Transverse colon (tissue), 4 donors: Measurements from ENCODE around the gene PRKCQ. TPM values are rescaled to one million over a fixed set of nuclear protein-coding genes. Genes with fewer than 3 reads are reported as not detected.

Experiments used
- DNase-seq: peaks from one replicate; pipeline ENCODE4 v3.0.0-alpha.2; 2019
- H3K27ac ChIP-seq, 4 donors: fragments of 200-600 bp; sonication (generic); 2 replicates each; pipeline ENCODE4 v1.5.1; 2016 to 2018; ENCODE audit warnings: inconsistent platforms in 4 of 4
- H3K27me3 ChIP-seq: fragments of 200-600 bp; sonication (generic); 2 replicates; pipeline ENCODE4 v1.5.1; 2017; ENCODE audit warnings: inconsistent platforms
- H3K36me3 ChIP-seq, 4 donors: fragments of 200-600 bp; sonication (generic); 2 replicates each; pipeline ENCODE4 v1.5.1; 2017 to 2019; ENCODE audit warnings: inconsistent platforms in 4 of 4
- H3K4me1 ChIP-seq, 4 donors: fragments of 200-600 bp; sonication (generic); 2 replicates each; pipeline ENCODE4 v1.5.1; 2017 to 2020; ENCODE audit warnings: inconsistent platforms in 4 of 4
- H3K4me3 ChIP-seq, 4 donors: fragments of 200-600 bp; sonication (generic); 1 replicate in 1 of 4; 2 replicates in 3 of 4; pipeline versions ENCODE4 v1.5.1 to v1.6.1; 2017 to 2019; ENCODE audit warnings: inconsistent platforms in 4 of 4
- H3K9me3 ChIP-seq, 2 donors: fragments of 200-600 bp; sonication (generic); 2 replicates each; pipeline ENCODE4 v1.5.1; 2017 to 2019; ENCODE audit warnings: inconsistent platforms in 2 of 2
- CTCF ChIP-seq, 5 experiments: fragments of 200-600 bp in 3 of 5; fragments of 450-650 bp in 2 of 5; sonication (generic) in 3 of 5; IDR thresholded peaks; 1 replicate in 2 of 5; 2 replicates in 3 of 5; pipeline ENCODE4 v1.5.1; 2016 to 2017; ENCODE audit warnings: antibody characterized with exemption in 5 of 5, inconsistent platforms in 3 of 5, mild to moderate bottlenecking in 2 of 5, moderate library complexity in 1 of 5
- EP300 ChIP-seq: sonication (generic); formaldehyde crosslinking; IDR thresholded peaks from one replicate; pipeline ENCODE4 v1.6.1; 2017; ENCODE audit warnings: antibody characterized with exemption, low read depth
- POLR2A ChIP-seq: fragments of 450-650 bp; IDR thresholded peaks from one replicate; pipeline ENCODE4 v1.6.1; 2016; ENCODE audit warnings: antibody characterized with exemption, mild to moderate bottlenecking, moderate library complexity
- POLR2AphosphoS5 ChIP-seq, 3 donors: sonication (generic); formaldehyde crosslinking; IDR thresholded peaks; one replicate each; pipeline ENCODE4 v1.6.1; 2016; ENCODE audit warnings: antibody characterized with exemption in 3 of 3
- WGBS, 2 donors: methylation state at CpG; one replicate each; pipeline ENCODE4 v1.1.5; 2018; ENCODE audit warnings: low coverage in 1 of 2; 5-methylcytosine and 5-hydroxymethylcytosine counted together
- in situ Hi-C, 4 donors: fragments of 200-750 bp; cut with MboI; loops; one replicate each; pipeline versions ENCODE4 v1.15.0 to v1.15.1; 2017; ENCODE audit warnings: low sequenced_read_pairs in 3 of 4, low pct_ligation_motif_present in 1 of 4, low pct_unique_long_range_greater_than_20kb in 1 of 4
- intact Hi-C: fragments of 100-400 bp; cut with DNase I; formaldehyde crosslinking; loops from one replicate; pipeline ENCODE4 v1.15.1; 2023; ENCODE audit warnings: low total_unique reads
- total RNA-seq, 4 donors: library from RNA; depleted of rRNA; stranded (reverse); fragments of >200 nt; gene quantifications; one replicate each; pipeline ENCODE4 v1.1.0, GENCODE V29; 2016

The PRKCQ gene
- total RNA-seq, 4 donors from 2014 or later: 0.60 to 2.7 (median 1.2) TPM

GRCh38 chr10:6570893-6571292 is 9.2 kb downstream of the PRKCQ start:
- Histone ChIP-seq H3K36me3 (no peaks in the 10 kb centered on the region), H3K4me1 (no peaks in the 10 kb centered on the region), H3K9me3 (no peaks in the 10 kb centered on the region), H3K27ac (no peak overlapping the region), H3K4me3 (no peak overlapping the region), H3K27me3 (no peaks in the 10 kb centered on the region)
- WGBS, 2 donors: 78 to 87% methylated on average over 10 to 11 of the region's 11 CpGs
- in situ Hi-C loops: no loop called here
- TF ChIP-seq POLR2A (no peak), EP300 (no peak), CTCF (IDR thresholded peaks at IDR 0.05) (no peak), POLR2AphosphoS5 (IDR thresholded peaks at IDR 0.05) (no peak)
- intact Hi-C loops: no loop called here
- DNase-seq: no peak

- no peak for DNase-seq
- H3K27me3 ChIP-seq: no peaks in the 10 kb centered on the region
- H3K27ac ChIP-seq: no peak overlapping the region
- in situ Hi-C loops: no loop called here
- TF ChIP-seq POLR2AphosphoS5 (IDR thresholded peaks at IDR 0.05) (no peak), EP300 (no peak), CTCF (IDR thresholded peaks at IDR 0.05) (no peak), POLR2A (no peak)
- H3K36me3 ChIP-seq: no peaks in the 10 kb centered on the region
- no peaks in the 10 kb centered on the region for H3K9me3 ChIP-seq
- WGBS, 2 donors: 21 to 63% methylated on average over 2 to 7 of the region's 7 CpGs
- intact Hi-C loops: no loop called here
- H3K4me1 ChIP-seq: no peaks in the 10 kb centered on the region
- no peak overlapping the region for H3K4me3 ChIP-seq
These were observed 10.8 kb downstream of the PRKCQ start for GRCh38 chr10:6569259-6569658.

GRCh38 chr10:6567884-6568283 is 12.2 kb downstream of the PRKCQ start:
- DNase-seq: no peak
- WGBS, 2 donors: 78 to 80% methylated on average over 3 to 8 of the region's 8 CpGs
- Histone ChIP-seq H3K27ac (no peak overlapping the region), H3K4me1 (no peaks in the 10 kb centered on the region), H3K36me3 (no peaks in the 10 kb centered on the region), H3K9me3 (no peaks in the 10 kb centered on the region), H3K4me3 (no peak overlapping the region), H3K27me3 (no peaks in the 10 kb centered on the region)
- TF ChIP-seq EP300 (no peak), CTCF (IDR thresholded peaks at IDR 0.05) (no peak), POLR2A (no peak)
- intact Hi-C loops: no loop called here
- in situ Hi-C loops: no loop called here

- in situ Hi-C loops: no loop called here
- H3K9me3 ChIP-seq: no peaks in the 10 kb centered on the region
- no peak overlapping the region for H3K27ac ChIP-seq
- intact Hi-C loops: no loop called here
- no peaks in the 10 kb centered on the region for H3K27me3 ChIP-seq
- H3K4me1 ChIP-seq: no peaks in the 10 kb centered on the region
- H3K36me3 ChIP-seq: no peaks in the 10 kb centered on the region
- TF ChIP-seq EP300 (no peak), POLR2A (no peak), POLR2AphosphoS5 (IDR thresholded peaks at IDR 0.05) (no peak), CTCF (IDR thresholded peaks at IDR 0.05) (no peak)
- 84 to 88% methylated on average over 1 to 5 of the region's 5 CpGs for WGBS, 2 donors
- H3K4me3 ChIP-seq: no peak overlapping the region
- DNase-seq: no peak
These were observed 12.8 kb downstream of the PRKCQ start for GRCh38 chr10:6567203-6567703.
